BE2C (cell line): ENCODE results near the gene EWSR1.

Experiments
- DNase-seq: peaks from one replicate; pipeline ENCODE4 v3.0.0-alpha.2; 2020
- H3K27me3 ChIP-seq: fragments of 250-450 bp; sonication (Bioruptor Pico); 2 replicates; pipeline ENCODE4 v1.5.1; 2020; ENCODE audit warnings: mild to moderate bottlenecking
- H3K36me3 ChIP-seq: fragments of 250-450 bp; sonication (Bioruptor Pico); 2 replicates; pipeline ENCODE4 v1.5.1; 2020; ENCODE audit warnings: mild to moderate bottlenecking
- H3K4me1 ChIP-seq: fragments of 250-450 bp; sonication (Bioruptor Pico); 2 replicates; pipeline ENCODE4 v1.5.1; 2020
- H3K4me3 ChIP-seq: 2 replicates; pipeline ENCODE4 v1.5.1; 2011; ENCODE audit warnings: low read depth, low read length
- H3K9me3 ChIP-seq: fragments of 250-450 bp; sonication (Bioruptor Pico); 2 replicates; pipeline ENCODE4 v1.5.1; 2020
- CTCF ChIP-seq: IDR thresholded peaks from 2 replicates; pipeline ENCODE4 v1.5.1; 2012; ENCODE audit warnings: mild to moderate bottlenecking, low read depth, low read length

EWSR1 gene

GRCh38 chr22:29260601-29261315, 7.3 kb upstream of the EWSR1 start:
- H3K27me3 ChIP-seq, result no peaks in the 10 kb centered on the region
- H3K36me3 ChIP-seq, result peaks cover 34% of the 10 kb centered on the region
- no peak overlapping the region for H3K4me3 ChIP-seq
- no peak for TF ChIP-seq CTCF
- no peak for DNase-seq
- H3K4me1 ChIP-seq, result peaks cover 6% of the 10 kb centered on the region; the same call in 1 of the 2 replicates
- H3K9me3 ChIP-seq, result no peaks in the 10 kb centered on the region

GRCh38 chr22:29263791-29264276, 4.2 kb upstream of the EWSR1 start:
- H3K4me3 ChIP-seq, result no peak overlapping the region
- no peak for TF ChIP-seq CTCF
- no peak for DNase-seq
- H3K4me1 ChIP-seq, result peaks cover 6% of the 10 kb centered on the region; the same call in 1 of the 2 replicates
- H3K27me3 ChIP-seq, result no peaks in the 10 kb centered on the region
- H3K9me3 ChIP-seq, result no peaks in the 10 kb centered on the region
- peaks cover 45% of the 10 kb centered on the region for H3K36me3 ChIP-seq

- peaks cover 50% of the 10 kb centered on the region for H3K36me3 ChIP-seq
- H3K4me3 ChIP-seq, result no peak overlapping the region
- TF ChIP-seq CTCF, result no peak
- H3K9me3 ChIP-seq, result no peaks in the 10 kb centered on the region
- DNase-seq, result no peak
- H3K27me3 ChIP-seq, result no peaks in the 10 kb centered on the region
- H3K4me1 ChIP-seq, result peaks cover 5% of the 10 kb centered on the region; the same call in 1 of the 2 replicates
Measured at GRCh38 chr22:29265305-29265704, 2.8 kb upstream of the EWSR1 start.

- TF ChIP-seq CTCF, result no peak
- no peaks in the 10 kb centered on the region; the same call in 1 of the 2 replicates for H3K4me1 ChIP-seq
- H3K27me3 ChIP-seq, result no peaks in the 10 kb centered on the region
- peaks cover 50% of the 10 kb centered on the region for H3K36me3 ChIP-seq
- no peak for DNase-seq
- no peak overlapping the region for H3K4me3 ChIP-seq
- H3K9me3 ChIP-seq, result no peaks in the 10 kb centered on the region
Measured at GRCh38 chr22:29265929-29266328, 2.1 kb upstream of the EWSR1 start.

- Histone ChIP-seq H3K27me3 (no peaks in the 10 kb centered on the region), H3K9me3 (no peaks in the 10 kb centered on the region), H3K36me3 (peaks cover 59% of the 10 kb centered on the region), H3K4me1 (no peaks in the 10 kb centered on the region; the same call in 1 of the 2 replicates), H3K4me3 (peak overlapping the region; percentile 97)
- DNase-seq, result peak; percentile 27
- TF ChIP-seq CTCF, result no peak
Measured at GRCh38 chr22:29266564-29267461, 1.3 kb upstream of the EWSR1 start.

- TF ChIP-seq CTCF, result no peak
- no peaks in the 10 kb centered on the region for H3K27me3 ChIP-seq
- H3K36me3 ChIP-seq, result peaks cover 66% of the 10 kb centered on the region
- H3K9me3 ChIP-seq, result no peaks in the 10 kb centered on the region
- H3K4me3 ChIP-seq, result peak overlapping the region; percentile 97
- no peak for DNase-seq
- H3K4me1 ChIP-seq, result no peaks in the 10 kb centered on the region; the same call in 1 of the 2 replicates
Measured at GRCh38 chr22:29267462-29267857, 608 bp upstream of the EWSR1 start.
